Endometrial microvascular endothelial cells (primary cell): ENCODE measurements around the gene ZNF296. TPM values are rescaled to one million over a fixed set of nuclear protein-coding genes. Genes with fewer than 3 reads are reported as not detected.

Source experiments
- in situ Hi-C: cut with HindIII; loops from 2 replicates; pipeline ENCODE4 v1.10.0; 2017; ENCODE audit warnings: low sequenced_read_pairs, low pct_unique_long_range_greater_than_20kb; ENCODE audit errors: inconsistent ontology term
- total RNA-seq: library from RNA; depleted of rRNA; stranded (reverse); fragments of >200 nt; gene quantifications from one replicate; pipeline ENCODE4 v1.2.3, GENCODE V29; 2015; ENCODE audit errors: inconsistent ontology term

ZNF296 gene
- total RNA-seq, 1 donor from 2014 or later, result 0.74 TPM

DNA sequence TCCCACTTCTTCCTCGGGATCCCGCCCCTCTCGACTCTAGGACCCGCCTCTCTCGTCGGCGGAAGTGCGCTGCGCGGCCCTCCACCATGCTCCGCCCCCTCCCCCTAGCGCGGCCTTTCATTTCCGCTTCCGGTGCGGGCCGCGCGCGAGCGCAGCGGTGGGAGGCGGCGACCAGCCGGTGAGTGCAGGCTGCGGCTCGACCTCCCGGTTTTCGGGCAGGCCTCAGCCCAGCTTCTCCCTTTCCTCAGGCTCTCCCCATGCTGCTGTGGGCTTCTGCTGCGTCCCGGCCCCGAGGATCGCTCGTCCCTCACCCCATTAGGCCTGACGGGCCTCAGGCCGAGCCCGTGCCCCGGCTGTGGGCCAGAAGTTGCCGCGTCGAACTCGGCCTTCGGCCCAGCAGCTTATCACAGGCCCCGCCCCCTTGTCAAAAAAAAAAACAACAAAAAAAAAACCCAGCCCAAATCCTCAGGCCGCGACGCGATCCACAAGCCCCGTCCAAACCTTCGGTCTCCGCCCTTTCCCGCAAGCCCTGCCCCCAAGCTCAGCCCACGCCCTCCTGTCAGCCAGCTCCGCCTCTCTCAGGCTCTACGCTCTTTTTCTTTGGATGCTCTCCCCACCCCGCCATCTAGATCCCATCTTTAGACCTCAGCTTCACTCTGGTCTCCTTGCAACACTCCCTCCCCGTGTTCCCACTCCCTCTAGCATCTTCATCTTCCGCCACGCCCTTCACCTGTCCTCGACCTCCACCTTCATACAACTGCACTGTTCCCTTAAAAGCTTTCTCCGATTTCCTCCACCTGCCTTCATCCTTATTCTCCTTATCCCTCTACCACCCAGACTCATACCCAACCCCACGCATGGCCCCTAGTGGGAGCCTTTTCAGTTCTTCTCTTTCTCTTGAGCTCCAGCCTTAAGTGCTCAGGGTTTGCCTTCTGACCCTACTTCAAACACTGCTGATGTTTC lies 37.1 kb downstream of the ZNF296 start, which contains the start of gene CLASRP:
Gene CLASRP, plus strand, starts transcription at position 115 of the 963 bp plus-strand sequence. CDS start 1,168 bp downstream, outside the sequence.
- in situ Hi-C loops, result no loop called here

DNA sequence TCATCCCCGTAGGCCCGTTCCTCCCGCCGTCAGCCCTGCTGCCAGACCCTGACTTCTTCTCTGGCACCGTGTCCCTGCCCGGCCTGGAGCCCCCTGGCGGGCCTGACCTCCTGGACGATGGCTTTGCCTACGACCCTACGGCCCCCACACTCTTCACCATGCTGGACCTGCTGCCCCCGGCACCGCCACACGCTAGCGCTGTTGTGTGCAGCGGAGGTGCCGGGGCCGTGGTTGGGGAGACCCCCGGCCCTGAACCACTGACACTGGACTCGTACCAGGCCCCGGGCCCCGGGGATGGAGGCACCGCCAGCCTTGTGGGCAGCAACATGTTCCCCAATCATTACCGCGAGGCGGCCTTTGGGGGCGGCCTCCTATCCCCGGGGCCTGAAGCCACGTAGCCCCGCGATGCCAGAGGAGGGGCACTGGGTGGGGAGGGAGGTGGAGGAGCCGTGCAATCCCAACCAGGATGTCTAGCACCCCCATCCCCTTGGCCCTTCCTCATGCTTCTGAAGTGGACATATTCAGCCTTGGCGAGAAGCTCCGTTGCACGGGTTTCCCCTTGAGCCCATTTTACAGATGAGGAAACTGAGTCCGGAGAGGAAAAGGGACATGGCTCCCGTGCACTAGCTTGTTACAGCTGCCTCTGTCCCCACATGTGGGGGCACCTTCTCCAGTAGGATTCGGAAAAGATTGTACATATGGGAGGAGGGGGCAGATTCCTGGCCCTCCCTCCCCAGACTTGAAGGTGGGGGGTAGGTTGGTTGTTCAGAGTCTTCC lies 38.7 kb downstream of the ZNF296 start:
- in situ Hi-C loops, result no loop called here

DNA sequence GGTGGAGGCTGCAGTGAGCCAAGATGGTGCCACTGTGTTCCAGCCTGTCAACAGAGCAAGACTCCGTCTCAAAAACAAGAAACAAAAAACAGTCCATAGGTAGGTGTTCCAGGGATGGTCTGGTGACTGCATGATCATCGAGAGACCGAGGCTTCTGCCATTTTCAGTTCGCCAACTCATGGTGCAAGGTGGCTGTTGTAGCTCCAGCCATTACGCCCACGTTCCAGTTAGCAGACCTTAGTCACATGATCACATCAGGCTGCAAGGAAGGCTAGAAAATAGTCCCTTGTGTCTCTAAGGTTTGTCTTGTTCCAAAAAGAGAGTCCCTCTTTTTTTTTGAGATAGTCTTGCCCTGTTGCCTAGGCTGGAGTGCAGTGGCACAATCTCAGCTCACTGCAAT lies 40.5 kb downstream of the ZNF296 start:
- in situ Hi-C loops, result no loop called here

DNA sequence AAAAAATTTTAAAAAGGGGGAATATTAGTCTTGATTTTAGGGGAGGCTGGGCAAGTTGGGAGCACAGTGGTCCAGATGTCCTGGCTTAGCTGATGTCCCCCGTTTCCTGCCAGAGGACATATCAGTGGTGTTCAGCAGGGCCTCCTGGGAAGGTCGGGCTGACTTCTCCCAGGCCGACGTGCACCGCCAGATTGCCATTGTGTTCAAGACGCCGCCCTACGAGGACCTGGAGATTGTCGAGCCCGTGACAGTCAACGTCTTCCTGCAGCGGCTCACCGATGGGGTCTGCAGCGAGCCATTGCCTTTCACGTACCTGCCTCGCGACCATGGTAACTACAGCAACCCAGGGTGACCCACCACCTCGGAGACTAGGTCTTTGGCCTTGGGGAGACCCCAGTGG lies 43.9 kb downstream of the ZNF296 start:
- in situ Hi-C loops, result no loop called here

DNA sequence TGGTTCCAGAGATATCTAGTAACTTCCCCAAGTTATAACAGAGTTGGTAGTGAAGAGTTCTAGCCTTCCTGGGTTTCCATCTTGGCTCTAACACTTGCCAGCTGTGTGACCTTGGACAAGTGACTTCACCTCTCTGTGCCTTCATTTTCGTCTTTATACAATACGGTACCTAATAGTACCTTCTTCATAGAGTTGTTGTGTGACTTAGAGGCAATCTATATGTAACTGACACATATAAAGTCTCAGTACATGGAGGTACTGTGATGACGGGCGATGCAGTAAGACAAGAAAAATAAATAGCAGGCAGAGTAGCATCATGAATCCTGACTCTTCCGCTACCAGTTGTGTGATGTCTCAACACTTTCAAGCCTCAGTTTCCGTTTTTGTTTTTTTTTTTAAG lies 45.5 kb downstream of the ZNF296 start:
- in situ Hi-C loops, result no loop called here

DNA sequence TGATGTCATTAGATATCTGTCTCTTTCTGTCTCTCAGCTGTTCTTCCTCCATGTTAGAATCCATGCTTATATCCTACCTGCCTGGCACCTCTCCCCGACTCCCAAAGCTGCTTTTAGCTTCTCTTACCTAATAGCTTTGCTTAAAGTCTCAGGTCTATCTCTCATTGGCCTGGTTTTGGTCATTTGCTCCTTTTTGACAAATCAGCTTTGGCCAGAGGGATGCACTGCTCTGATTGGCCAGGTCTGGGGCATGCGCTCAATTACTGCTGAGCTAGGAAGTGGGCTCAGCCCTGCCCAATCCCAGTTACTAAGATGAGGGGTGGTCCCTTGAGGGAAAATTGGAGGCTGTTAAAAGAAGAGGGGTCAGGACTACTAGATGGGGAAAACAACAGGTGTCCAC lies 48.9 kb downstream of the ZNF296 start:
- in situ Hi-C loops, result no loop called here

DNA sequence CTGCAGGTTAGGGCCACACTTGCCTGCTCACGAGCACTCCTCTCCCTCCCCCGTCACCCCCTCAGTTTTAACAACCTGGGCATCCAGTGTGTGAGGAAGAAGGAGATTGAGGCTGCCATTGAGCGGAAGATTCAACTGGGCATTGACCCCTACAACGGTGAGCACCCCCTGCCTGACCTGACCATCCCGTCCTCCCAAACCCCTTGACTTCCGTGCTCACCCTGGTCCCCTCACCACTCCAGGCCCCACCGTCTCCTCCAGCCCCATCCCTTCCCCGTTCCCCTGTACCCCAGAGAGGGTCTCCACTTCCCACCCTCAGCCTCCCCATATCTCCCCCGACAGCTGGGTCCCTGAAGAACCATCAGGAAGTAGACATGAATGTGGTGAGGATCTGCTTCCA lies 51.0 kb downstream of the ZNF296 start:
- in situ Hi-C loops, result no loop called here

DNA sequence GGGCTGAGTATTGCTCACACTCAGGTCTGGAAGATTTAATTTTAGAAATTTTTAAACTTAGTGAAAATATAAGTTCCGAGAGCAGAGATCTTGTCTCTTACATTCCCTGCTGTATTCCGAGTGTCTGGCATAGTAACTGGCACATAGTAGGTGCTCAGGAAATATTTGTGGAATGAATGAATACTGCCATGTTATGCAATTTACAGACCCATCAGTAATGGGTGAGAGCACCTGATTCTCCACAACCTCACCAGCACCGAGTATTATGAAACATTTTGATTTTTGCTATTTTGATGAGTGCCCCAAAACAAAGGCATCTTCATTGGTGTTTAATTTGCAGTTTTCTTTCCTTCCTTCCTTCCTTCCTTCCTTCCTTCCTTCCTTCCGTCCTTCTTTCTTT lies 53.2 kb downstream of the ZNF296 start:
- in situ Hi-C loops, result no loop called here

DNA sequence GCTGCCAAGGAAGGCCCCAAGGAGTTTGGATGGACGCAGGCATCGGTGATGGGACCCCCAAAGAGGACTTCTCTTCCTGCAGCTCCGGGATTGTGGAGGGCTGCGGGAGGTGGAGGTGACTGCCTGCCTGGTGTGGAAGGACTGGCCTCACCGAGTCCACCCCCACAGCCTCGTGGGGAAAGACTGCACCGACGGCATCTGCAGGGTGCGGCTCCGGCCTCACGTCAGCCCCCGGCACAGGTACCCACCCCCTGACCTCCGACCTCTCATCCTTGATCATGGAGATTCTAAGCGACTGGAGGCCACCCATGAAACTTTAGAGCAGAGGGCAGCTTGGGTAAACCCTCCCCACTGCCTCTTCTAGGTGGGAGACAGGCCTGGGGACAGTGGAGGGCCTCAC lies 54.3 kb downstream of the ZNF296 start:
- in situ Hi-C loops, result no loop called here

Other genes starting within 250 kb of the ZNF296 start
- gene NECTIN2, start 230.2 kb downstream of the ZNF296 start, total RNA-seq, result 307 TPM
- 142 TPM for gene TOMM40, start 185.2 kb downstream of the ZNF296 start, total RNA-seq
- 0.09 TPM for gene APOE, start 170.7 kb downstream of the ZNF296 start, total RNA-seq
- not detected for gene APOC1, start 161.9 kb downstream of the ZNF296 start, total RNA-seq
- not detected for gene APOC4, start 134.2 kb downstream of the ZNF296 start, total RNA-seq
- gene APOC2, start 130.4 kb downstream of the ZNF296 start, total RNA-seq, result not detected
- 80.3 TPM for gene CLPTM1, start 121.1 kb downstream of the ZNF296 start, total RNA-seq
- gene RELB, start 75.0 kb downstream of the ZNF296 start, total RNA-seq, result 18.9 TPM
- gene CLASRP, start 37.4 kb downstream of the ZNF296 start, total RNA-seq, result 28.2 TPM
- gene GEMIN7, start 2.8 kb upstream of the ZNF296 start, total RNA-seq, result 61.5 TPM
- gene PPP1R37, start 16.7 kb upstream of the ZNF296 start, total RNA-seq, result 28.2 TPM
- gene NKPD1, start 84.5 kb upstream of the ZNF296 start, total RNA-seq, result not detected
- gene TRAPPC6A, start 101.8 kb upstream of the ZNF296 start, total RNA-seq, result 8.8 TPM
- 2.5 TPM for gene BLOC1S3, start 102.3 kb upstream of the ZNF296 start, total RNA-seq
- 2.5 TPM for gene EXOC3L2, start 168.9 kb upstream of the ZNF296 start, total RNA-seq
- gene MARK4, start 174.8 kb upstream of the ZNF296 start, total RNA-seq, result 12.7 TPM
- not detected for gene CKM, start 246.4 kb upstream of the ZNF296 start, total RNA-seq